HS-5 (cell line): ENCODE data around the gene MBD1.
"Not testable (repeated sequence)": the region's sequence is repeated elsewhere in the genome, so short reads cannot be mapped to it uniquely, and the experiment has no call there.

Experiments
- DNase-seq: peaks from one replicate; pipeline ENCODE4 v3.0.0-alpha.2; 2012; ENCODE audit warnings: low read depth

The MBD1 gene

DNA sequence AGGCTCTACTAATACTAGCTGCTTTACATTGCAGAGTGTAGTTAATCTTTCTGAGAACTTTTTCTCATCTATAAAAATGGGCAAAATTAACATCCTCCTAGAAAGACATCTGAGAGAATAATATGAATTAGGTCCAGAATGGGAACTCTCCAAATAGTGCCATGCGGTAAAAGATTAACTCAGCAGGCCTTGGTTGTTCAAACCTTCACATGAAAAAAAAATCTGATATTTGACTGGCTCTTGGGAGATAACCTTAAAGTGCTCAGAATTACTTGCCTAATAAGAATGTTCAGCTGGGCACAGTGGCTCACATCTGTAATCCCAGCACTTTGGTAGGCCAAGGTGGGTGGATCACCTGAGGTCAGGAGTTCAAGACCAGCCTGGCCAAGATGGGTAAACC, 11.7 kb upstream of the MBD1 start:
- DNase-seq = no peak

DNA sequence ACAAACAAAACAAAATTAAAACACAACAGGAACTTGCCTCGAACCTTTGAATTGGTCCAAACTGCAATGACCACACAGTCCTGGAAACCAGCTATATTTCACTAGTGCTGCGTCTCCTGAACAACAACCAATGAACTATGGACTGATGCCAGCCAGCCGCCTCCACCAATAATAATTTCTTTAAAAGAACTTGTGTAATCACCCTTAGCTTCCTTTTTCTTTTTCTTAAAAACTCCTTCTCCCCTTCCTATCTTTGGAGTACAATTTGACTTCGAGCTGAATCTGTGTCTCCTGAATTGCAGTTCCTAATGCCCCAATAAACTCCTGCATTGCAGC, 7.8 kb upstream of the MBD1 start:
- DNase-seq = no peak

DNA sequence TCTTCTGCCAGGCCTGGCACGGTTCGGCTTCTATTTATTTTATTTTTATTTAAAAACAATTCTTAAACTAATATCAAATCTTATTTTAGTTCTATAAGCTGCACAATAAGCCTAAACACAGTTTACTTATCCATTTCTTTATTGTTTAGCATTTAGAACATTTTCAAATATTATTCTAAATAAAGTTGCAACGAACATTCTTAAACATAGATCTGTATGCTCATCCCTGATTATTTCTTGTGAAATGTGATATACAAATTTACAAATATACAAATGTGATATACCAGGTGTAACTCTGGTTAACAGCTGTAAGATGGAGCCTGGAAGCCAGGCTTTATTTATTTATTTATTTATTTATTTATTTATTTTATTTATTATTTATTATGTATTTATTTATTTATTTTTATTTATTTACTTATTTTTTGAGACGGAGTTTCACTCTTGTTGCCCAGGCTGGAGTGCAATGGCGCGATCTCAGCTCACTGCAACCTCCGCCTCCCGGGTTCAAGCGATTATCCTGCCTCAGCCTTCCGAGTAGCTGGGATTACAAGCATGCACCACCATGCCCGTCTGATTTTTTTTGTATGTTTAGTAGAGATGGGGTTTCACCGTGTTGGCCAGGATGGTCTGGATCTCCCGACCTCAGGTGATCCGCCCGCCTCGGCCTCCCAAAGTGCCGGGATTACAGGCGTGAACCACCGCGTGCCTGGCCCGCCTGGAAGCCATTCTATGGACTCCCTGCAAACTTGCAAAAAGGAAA, 7.2 kb upstream of the MBD1 start:
- DNase-seq = not testable (repeated sequence)

DNA sequence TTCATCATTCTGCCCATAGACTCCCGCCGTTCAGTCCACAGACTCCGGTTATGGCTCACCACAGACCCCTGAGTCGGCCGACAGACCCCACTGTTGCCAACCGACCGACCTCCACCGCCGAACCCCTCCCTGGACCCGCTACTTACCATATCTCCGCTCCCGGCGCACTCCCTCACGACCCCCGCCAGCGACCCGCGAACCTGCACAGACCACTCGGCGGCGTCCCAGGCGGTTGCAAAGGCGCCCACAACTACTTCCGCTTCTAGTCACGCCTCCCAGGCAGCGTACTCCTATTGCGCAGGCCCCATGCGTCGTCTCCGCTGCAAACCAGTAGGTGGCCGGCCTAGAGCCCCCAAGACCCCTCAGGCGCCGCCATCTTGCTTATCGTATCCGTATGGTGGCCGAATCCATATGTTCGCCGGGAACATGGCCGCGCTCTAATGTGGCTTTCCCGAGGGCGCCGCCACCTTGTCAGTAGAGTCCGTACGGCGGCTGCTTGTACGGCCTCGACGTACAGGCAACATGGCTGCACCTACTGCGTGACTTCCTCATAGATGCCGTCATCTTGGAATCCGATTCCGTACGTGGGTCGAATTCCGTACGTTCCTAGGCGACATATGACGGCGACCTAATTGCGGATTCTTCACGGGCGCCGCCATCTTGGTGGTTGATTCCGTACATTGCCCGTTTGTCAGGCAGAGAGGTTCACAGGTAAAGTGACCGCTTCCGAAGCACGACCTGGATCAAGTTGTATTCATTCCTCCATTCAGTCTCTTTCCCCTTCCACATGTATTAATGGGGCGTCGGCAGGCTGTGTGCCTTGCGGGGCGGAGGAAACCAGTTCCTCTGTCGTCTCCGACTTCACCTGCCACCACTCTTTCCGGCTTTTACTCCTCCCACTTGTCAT, 6.4 kb upstream of the MBD1 start, which contains the start of gene CXXC1:
TSS of gene CXXC1 (minus strand) at position 252 of the 907 bp plus-strand sequence. CDS start at position 149, 103 bp downstream.
- DNase-seq = peak; percentile 89

DNA sequence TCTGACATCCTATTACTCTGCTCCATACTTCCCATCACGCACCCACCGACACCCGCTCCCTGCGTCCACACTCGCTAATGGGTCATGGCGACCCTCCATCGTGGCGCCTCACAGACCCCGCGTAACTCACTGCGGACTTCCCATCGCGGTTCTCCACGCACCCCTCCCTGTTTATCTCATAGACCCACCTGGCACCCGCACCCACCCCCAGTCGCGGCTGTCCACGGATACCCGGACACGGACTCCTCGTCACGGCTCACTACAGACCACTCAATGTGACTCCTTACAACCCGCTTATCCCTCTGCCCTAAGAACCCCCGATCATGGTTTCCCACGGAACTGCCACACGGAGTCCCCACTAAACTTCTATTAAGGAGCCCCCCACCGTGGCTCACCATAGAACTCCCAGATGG, 5.7 kb upstream of the MBD1 start:
- no peak for DNase-seq

DNA sequence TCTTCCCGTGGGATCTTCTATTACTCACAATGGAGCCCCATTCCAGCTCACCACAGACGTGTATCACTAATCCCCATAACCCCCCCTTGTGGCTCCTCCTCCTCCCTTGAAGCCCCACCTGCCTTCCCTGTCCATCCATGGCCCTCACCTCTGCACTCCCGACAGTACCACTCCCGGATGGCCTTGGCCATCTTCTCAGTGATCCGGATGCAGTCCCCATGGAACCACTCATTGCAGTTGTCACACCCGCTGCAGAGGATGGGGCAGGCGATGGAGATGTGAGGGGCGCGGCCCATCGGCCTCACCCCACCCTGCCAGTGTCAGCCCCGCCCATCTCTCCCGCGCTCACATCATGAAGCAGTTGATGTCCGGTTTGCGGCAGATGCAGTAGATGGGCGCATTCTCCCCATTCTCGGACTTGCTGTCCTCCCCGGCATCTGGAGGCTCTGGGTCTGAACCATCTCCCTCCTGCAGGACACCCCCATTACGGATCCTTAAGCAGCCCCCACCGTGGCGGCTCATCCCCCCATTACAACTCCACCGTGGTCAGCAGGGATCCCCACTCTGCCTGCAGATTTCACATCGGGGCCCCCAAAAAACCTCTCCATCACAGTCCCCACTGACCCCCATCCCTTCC, 5.2 kb upstream of the MBD1 start:
- DNase-seq = no peak

DNA sequence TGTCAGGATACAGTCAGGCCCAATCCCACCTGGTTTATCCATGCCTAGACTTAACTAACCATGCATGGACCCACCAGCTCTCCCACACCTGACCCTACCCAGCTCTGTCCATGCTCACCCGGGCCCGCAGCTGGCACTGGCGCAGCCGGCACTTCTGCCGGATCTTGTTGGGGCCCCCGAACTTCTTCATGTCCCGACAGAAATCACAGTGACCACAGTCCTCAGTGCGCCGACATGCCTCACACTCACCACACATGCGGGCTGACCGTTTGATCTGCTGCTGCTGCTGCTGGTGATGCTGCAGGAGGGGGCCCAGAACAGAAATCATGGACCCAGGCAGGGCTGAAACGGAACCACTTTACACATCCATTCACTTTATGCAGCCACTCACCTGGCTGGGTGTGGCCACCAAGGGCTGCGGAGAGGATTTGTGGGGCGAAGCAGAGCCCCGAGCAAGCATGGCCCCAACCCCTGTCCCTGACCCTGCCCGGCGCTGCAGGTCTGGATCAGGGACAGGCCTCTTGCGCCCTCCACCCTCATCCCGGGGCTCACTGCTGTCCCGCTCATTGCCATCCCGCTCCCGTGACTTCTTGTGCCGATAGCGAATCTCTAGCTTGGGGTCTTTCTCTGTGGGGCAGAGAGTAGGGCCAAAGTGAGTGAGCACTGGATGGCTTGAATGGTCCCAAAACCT, 4.5 kb upstream of the MBD1 start:
- DNase-seq = no peak

DNA sequence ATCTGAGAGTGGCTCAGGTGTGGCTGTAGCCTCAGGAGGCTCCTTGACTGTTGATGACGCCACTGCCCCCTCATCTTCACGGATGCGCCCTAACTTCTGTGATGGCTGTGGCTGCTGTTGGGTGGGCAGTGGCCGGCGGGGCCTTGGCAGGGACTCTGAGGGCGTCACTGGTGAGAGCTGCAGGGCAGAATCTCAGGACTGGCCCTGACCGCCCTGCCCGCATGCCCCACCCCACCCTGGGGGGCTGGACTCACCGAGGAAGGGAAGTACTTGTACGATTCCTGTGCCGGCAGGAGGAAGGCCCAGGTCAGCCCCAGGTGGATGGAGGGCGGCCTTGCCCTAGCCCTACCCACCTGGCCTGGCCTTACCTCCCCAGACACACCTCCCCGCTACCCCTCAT, 3.7 kb upstream of the MBD1 start:
- no peak for DNase-seq

DNA sequence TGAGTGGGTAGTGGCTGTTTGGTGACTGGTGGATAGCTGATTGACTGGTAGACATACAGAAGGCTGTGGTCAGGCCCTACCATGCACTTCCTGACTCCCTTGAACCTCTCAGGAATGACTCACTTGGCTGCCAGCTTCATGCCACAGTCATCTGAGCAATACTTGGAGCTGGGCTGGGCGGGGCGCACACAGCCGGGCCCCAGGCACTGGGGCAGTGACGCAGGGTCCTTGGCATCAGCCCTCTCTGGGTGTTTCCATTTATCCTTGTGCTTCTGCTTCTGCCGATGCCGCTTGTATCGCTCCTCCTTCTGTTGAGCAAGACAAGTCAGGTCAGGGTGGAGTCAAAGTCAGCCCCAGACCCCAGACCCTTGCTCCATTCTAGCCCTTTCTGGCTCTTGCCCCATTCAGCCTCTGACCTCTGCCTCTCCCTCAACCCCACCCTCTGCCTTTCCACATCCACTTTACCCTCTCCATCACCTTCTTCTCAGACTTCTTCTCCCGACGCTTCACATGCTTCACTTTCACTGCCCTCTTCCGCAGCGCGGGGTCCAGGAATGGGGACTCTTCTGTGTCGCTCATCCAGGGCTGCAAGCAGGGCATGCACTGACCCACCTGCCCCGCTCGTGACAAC, 3.0 kb upstream of the MBD1 start:
- no peak for DNase-seq

DNA sequence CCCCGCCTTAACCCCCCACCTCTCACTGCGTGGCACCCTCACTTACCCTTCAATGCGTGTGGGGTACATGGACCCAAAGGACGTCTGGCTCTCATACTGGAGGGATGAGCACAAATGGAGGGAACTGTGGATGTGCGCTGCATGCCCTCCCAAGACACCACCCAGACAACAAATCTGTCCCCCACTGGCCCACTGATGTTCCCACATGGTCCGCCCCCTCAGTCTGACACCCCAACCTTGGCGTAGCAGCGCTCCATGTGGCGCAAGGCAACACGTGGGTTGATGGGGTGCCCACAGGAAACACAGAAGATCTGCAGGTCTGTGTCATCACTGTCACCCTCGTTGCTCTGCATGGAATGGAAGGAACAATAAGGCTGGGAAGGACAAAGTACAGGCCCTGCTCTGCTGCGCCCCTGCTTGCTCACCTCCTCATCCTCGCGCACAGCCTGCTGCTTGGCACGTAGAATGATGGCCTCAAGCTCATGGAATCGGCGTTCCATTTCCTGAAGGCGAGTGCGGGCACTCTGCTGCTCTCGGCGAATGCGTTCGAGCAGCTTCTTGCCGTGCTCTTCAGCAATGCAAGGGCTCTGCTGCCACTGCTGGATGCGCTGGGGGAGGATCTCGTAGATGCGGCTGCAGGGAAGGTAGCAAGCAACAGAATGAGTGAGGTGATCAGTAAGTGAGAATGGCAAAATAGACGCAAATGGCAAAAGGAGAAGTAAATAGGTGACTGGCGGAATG, 2.3 kb upstream of the MBD1 start:
- DNase-seq = no peak

DNA sequence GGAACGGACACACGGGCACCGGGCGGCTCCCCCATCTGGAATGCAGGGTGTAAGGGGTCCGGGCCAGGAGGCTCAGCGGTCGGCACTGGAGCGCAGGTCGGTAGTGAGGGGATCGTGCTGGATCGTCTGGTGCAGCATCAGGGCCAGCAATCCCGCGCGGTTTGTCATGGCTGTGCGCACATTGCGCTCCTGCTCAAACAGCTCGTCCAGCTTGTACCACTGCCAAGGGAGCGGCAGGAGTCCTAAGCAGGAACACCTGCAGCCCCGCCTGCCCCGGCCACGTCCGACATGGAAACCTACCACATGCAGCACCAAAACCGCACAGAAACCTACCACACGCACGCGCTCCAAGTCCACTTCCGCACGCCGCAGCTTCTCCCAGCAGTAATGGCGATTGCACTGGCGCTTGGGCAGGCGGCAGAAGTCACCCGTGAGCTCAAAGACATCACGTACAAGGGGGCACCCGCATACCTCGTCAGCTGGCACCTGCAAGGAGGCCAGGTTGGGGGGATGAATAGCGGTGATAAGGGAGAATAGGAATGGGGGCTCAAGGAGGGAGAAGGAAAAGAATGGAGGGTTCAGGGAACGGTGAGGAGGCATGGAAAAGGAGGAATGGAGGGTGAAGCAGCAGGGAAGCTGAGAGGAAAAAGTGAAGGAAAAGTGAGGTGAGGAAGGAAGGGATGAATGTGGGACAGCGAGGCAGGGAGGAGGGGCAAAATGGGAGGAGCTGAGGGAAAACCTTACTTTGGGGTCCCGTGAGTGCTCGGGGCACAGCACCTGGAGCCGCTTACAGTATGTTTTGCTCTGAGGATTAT, 1.4 kb upstream of the MBD1 start:
- DNase-seq = no peak

DNA sequence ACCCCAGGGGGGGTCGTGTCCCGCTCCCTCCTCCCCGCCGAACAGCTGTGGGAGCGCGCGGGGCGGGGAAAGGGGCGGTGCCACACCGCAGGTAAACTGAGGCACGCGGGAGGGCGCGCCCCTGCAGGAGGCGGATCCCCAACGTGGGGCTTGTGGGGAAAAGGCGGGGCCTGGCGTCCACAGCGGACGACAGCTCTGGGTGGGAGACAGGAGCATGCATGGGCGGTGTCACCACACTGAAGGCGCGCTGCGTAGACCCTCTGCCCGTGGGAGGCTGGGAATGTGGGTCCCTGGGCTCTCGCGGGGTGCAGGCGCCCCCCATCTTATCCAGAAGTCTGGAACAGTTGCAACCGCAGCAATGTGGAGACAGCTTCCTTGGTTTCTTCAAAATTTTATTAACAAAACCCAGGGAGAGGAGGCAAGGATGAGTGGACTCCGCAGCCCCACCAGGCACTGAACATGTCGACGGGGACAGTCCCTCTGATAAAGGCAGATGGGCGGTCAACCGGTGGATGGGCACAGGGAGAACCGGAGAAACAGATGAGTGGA, 723 bp upstream of the MBD1 start:
- DNase-seq = no peak

DNA sequence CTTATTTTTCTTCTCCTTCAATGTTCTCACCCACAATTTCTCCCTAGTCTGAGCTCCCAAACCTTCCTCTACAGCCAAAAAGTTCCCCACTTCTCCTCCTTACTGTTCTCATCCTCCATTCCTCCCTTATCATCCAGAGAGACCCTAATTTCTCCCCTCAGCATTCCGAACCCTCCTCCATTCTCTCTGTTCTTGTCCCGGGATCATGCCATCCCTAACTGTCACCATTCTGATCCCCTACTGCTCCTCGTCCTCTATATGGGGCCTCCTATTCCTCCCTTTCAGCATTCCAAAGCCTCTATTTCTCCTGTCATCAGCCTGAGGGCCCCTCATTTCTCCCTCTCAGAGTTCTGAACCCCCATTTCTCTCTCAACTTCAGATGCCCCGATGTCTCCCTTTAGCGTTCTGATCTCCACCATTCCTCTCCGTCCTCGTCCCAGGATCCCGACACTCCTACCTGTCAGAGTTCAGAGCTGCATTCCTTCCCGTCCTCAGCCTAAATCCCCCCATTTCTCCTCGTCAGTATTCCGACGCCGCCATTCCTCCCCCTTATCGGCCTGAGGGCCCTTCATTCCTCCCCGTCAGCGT, 522 bp downstream of the MBD1 start:
- no peak for DNase-seq

DNA sequence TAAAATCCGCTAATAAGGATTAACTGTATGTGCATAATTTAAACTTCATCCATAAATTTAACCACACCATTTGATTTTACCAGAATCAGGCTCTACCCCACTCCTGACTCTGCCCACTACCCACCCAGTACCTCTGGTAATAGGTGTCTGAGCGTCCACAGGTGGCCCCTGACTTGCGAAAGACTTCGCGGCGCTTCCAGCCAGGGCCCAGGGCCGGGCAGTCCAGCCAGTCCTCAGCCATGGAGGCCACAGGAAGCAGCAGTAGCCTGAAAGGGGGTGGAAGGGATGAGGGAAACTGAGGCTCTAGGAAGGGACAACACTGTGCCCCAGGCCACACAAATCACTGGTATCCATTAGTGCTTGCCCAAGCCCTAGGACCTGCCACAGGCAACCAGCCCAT, 1.6 kb downstream of the MBD1 start:
- no peak for DNase-seq

DNA sequence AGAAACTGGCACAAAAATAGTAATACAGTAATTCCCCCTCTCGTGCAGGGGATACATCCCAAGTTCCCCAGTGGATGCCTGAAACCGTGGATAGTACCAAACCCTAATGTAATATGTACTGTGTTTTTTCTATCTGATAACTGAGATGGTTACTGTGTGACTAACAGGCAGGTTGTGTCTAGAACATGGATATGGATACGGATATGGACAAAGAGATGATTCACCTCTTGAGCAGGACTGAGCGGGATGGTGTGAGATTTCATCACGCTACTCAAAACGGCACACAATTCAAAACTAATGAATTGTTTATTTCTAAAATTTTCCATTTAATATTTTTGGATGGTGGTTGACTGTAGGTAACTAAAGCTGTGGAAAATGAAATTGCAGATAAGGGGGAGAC, 3.4 kb downstream of the MBD1 start:
- DNase-seq = peak; percentile 37

DNA sequence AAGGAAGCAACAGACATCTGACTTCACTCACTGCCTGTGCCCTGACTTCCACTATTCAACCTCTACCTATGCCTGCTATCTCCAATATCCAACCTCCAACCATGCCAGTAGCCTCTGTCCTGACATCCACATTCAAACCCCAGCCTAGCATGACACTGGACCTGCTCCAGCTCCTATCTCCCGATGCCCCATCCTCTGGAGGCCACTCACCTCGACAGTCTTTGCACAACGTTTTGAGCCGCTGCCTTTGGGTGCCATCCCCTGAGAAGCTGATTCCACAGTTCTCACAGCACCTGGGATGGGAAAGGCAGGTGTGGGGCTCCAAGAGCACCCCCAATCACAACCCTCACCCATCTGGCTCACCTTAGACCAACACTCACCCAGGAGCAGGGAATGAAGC, 4.9 kb downstream of the MBD1 start:
- no peak for DNase-seq

DNA sequence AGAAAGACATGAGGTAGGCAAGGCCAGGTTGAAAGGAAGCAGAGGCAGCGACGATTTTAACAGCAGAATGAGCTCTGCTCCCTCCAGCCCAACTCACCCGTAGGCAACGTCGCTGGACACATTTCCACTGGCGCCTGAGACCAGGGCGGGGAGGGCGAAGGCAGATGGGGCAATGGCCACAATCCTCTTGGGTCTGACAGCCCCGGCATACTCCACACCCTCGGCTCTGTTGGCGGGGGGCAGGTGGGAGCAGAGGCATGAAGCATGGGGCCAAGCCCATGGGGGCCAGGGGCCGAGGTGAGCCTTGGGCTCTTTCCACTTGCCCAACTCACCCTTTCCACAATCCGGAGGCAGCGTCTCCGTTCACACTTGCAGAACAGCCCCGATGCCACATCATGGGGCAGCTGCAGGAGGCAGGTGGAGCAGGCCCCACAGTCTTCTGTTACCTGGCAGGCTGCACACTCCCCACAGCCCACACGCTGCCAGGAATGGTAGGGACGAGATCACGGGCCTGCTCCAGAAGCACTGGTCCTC, 5.8 kb downstream of the MBD1 start:
- no peak for DNase-seq

DNA sequence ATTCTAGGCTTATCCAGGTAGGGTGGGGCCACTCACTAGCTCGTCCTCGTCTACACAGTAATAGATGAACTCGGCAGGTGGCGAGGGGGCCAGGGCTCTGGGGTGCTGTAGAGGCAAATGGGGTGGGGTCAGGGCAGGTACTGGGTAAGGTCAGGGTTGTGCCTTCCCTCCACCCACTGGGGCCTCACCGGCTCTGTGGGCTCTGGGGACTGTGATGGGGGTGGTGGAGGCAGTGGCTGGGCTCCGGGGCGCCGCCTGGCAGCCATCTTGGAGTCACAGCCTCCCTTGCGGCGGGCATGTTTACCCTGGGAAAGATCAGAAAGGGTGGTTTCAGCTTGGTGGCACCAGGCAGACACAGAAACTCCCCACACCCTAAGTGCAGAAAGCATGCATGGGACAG, 6.4 kb downstream of the MBD1 start:
- DNase-seq = no peak

DNA sequence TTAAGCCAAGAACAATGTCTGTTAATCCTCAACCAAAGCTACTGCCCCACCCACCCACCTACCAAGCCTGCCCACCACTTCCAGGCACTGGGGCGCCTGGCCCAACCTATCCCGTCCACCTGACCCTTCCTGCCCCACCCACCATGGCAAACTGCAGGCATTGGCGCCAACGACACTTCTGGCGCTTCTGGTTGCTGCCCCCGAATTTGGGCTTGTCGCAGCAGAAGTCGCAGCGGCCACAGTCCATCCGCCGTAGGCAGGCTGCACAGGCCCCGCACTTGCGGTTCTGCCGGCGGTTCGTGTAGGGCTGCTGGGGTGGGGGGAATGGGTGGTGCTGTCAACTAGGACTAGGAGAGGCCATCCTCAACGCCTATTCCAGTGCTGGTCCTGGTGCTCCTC, 7.3 kb downstream of the MBD1 start:
- DNase-seq = no peak
